ENCODE results near the gene RAD51B.
"Not testable (repeated sequence)": the region's sequence is repeated elsewhere in the genome, so short reads cannot be mapped to it uniquely, and the experiment has no call there.

The RAD51B gene

DNA sequence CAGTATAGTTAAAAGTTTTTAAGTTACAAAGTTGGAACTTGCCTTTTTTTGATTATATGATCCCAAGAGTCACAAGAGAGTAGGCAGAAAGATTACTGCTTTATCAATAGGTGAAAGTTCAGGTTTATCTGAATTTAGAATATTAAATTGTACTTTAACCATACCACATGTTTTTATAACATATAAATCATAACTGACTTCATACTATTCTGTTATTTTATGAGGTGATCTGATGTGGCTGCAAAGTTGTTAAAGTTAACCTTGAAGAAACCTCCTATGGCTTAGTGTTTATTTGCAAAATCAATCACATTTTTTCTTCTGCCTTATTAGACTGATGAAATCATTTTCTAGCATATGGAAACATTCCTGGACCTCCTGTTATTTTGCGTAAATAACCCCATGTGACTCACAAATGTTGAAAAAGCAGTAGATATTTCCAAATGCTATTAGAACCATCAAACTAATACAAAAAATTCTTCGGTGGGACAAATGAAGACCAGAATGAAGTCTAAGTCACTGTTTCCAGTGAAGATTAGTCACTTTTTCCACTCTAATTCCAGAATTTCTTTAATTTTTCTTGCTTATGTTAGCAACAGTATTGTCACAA lies 132.1 kb downstream of the RAD51B start:
- no peak for DNase-seq

DNA sequence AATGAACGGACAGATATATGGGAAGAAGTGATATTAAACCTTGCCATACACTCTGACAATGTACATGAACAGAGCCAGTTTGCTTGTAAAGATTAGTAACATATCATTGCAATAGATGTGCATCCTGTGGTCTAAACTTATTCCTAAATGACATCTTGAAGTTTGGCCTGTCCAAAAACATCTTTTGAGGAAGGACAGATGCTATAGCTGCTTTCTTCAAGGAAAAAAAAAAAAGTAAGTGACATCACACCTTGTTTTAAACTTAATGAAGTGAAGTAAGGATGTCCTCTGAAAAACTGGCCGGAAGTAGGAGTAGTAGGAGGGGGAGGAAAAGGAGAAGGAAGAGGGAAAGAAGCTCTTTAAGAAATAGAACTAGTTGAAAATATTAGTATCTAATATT lies 132.8 kb downstream of the RAD51B start:
- DNase-seq: no peak

DNA sequence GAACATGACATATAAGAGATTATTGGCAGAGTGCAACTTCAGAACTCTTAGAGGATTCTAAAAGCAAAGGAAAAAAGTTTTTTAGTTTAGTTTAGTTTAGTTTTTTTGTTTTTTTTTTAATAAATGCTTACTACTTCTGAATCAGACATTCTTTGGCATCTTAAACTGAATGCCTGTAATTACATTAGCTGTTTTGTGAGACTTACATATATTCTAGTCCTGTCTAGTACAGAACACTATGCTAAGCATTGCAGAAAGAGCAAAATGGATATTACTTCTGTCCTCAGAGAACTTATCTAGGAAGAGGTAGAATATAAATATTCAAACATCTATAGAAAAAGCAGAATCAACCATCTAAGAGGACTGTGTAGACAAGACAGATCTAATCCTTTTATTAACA lies 133.2 kb downstream of the RAD51B start:
- no peak for DNase-seq

DNA sequence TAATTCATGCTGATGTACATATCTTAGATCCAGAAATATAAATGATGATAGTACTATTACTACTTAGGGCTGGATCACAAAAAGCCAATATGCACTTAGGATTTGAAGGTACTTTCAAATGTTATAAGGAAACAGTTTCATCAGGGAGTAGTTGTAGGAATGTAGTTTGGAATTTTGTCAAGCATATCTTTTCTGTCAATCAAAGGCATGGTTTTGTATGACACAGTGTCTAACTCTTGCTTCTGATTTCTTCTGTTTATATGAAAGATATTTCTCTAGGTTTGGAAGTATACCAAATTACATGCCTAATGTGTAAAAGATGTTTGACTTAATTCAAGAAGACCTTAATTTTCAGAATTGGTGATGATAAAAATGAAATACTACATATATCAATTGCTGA lies 135.7 kb downstream of the RAD51B start:
- DNase-seq: no peak

DNA sequence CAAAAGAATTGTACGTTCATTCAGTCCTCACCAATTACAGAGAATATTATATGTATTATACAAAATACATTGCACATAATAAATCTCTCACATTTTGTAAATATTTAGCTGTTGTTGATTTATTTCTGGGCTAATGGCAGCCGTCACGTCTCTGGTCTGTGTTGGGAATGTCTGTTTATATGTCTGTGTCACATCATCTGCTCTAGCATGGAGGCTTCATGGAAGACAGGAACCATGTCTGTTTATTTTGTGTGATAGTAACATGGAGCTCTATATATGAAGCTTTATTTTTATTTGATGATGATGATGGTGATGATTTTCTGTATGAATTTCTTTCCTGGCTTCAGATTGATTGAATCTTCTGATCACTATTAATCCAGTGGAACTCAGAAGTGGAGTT lies 138.4 kb downstream of the RAD51B start:
- DNase-seq: no peak

DNA sequence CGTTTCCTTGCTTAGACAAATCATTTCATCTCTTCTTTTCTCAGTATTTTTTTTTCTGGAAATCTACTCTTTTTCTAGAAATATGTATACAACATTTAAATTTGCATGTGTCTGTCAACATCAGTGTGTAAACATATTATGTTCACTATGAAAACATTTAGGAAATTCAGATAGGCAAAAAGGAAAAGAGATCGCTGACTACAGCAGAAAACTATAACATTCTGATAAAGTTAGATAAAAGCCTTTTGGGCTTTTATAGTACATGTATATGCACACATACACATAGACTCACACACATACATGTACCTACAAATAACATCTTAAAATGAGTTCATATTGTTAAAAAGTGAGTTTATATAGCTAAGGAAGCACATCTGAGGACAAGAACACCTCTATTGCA lies 142.1 kb downstream of the RAD51B start:
- DNase-seq: no peak

DNA sequence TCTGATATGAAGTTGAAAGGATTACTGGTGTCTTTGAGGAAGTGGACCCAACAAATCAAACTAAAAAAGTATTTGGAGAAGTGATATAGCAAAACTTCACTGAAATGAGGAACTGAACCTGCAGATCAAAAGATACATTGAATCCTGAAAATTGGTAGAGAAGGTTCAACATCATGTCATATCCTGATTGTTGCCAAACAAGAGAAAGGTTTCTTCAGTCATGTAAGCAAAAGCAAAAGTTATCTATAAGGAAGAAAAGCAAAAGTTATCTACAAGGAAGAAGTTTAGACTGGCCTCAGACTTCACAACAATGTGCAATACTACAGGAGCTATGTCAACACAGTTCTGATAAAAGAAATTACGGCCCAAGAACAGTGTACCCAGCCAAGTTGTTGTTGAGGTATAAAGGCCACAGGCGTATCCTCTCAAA lies 142.7 kb downstream of the RAD51B start:
- no peak for DNase-seq

DNA sequence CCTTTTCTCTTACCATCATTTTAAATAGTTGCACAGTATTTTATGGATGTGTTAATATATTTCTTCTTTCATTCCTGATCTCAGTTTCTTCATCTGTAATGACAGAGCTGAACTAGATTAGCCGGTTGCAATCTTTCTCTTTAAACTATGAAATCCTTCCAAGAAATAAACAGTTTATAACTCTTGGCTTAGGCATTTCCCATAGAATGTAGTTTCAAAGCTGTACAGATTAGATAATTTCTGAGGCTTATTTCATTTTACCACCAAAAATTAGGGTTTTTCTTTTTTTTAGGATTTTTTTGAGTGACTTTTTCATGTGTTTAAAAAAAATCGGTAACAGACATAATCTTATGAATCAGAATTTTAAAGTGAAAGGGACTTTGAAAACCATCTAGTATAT lies 144.0 kb downstream of the RAD51B start:
- DNase-seq: no peak

DNA sequence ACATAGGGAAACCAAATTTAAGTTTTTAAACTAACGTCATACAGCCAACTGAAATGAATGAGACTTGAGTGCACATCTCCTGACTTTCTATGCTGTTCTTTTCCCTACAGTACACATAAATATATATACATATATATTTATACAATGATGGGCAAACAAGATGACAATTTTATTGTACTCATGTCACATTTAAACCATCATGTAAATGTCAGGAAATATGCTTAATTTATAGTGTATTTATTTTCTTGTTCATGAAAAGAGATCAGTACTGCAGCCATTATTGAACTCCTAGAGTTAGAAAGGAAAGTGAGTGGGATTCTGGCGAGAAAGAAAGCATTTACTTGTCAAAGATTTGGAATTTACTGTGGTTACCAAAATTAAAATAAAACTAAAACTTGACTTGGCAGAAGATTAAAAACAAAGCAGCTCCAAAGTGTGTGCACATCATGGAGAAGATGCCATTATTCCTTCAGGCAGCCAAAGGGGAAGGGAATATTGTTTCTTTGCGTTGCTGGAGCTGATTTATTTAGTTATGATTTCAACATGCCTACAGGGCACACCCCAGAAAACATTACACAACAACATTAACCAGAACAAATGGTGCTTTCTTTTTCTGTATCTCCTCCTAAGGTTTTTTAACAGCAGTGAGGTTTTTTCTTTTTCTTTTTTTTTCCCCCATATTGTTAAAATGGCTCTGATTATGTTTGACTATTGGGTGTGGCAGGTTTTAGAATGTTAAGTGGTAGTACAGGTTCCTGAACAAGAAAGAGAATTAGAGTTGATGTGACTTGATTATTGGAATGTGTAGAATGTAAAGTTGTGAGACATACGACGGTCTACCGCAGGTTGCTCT lies 144.6 kb downstream of the RAD51B start:
- no peak for DNase-seq

DNA sequence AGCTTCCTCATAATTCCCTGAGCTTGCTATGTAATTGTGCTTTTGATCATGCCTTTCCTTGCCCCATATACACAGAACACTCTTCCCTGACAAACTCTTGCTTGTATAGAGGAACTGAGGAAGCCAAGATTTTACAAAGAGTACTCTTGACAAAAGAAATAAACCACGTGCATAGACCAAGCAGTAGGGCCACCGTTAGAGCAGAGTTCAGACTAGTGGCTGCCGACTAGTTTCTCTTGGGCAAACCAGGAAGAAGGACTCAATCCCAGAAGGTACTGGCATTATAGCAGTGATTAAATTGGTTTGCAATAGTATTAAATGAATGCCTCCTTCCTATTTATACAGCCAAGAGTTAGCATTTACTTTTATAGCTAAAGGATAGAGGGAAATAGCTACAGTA lies 146.1 kb downstream of the RAD51B start:
- no peak for DNase-seq

DNA sequence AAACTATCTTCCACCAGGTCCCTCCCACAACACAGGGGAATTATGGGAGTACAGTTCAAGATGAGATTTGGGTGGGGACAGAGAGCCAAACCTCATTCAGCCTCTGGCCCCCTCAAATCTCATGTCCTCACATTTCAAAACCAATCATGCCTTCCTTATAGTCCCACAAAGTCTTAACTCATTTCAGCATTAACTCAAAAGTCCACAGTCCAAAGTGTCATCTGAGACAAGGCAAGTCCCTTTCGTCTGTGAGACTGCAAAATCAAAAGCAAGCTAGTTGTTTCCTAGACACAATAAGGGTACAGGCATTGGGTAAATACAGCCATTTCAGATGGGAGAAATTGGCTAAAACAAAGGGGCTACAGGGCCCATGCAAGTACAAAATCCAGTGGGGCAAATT lies 147.6 kb downstream of the RAD51B start:
- DNase-seq: no peak

DNA sequence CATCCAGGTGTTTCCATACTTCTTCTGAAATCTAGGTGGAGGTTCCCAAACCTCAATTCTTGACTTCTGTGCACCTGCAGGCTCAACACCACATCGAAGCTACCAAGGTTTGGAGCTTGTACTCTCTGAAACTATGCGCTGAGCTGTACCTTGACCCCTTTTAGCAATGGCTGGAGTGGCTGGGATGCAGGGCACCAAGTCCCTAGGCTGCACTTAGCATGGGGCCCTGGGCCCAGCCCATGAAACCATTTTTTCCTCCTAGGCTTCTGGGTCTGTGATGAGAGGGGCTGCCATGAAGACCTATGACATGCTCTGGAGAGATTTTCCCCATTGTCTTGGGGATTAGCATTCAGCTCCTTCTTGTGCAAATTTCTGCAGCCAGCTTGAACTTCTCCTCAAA lies 148.4 kb downstream of the RAD51B start:
- DNase-seq: not testable (repeated sequence)

DNA sequence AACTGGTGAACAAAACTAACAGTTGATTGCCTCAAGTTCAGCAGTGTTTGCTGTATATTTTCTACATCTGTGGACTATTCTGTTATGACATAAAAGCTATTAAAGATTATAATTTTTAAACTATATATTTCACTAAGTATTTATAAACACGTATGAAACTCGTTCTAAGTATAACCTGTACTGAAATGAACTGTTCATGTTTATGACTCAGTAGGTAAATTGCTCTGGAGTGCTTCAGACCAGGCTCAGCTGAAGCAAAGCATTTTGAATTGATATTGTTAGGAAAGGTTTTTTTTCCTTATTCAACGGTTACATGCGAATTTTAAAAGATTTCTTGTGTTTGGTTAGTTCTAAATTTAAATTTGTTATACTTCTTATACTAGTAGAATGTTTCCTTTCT lies 151.3 kb downstream of the RAD51B start:
- DNase-seq: no peak

DNA sequence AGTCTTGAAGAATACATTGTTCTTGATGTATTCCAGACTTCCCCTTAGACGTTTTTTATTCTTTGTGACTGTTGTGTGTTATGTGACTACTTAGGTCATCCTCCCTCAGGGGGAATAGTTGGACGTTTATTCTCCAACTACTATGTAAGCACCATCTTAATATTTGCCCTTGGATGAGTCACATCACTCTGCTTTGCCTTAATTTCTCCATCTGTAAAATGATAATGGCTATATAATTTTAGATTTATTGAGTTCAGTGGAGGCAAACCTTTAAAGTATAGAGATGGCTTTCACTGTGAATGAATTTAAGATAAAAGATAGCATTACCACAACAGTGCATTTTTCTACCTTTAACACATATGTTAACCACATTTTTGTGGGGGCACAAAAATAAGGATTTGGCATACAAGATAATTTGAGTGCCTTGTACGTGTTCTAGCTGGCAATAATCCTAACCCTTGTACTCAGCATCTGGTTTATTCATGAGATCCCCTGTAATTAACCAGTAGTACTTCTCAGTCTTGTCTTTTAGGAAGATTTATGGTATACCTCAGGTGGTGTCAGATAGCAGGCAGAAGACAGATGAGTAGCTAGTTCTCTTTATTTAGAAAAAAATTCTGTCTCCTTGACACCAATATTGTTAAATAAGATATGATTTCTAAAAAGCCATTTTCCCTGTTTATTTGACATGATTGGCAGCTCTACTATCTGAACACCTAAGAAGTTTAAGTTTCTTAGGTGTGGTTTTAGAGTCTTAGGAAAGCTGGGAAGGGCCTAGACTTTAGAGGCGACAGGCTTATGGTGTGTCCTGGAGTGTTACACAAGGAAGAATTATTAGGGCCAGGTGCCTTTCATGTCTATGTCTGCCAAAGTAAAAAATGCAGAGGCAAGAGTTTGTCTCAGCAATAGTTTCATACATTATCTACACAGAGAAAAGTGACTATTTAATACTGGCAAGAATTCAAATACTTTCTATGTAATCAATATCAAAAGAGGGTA lies 152.3 kb downstream of the RAD51B start:
- no peak for DNase-seq

DNA sequence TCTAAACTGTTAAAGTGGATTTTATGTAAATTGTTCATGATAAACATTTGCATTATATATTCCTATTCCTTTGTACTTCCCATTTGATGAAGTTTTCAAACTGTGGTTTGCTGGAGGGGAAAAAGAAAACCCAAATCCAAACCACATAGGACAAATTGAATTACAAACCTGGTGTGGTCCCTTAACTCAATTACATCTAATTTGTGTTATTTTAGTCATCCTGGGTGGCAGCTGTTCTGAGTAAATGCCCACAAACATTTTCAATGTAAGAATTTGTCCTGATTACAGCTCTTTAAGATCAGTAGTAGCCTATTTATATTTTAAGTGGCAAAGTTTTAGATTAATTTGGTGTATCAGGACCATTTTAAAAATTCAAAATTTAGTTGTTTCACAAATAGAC lies 153.9 kb downstream of the RAD51B start:
- DNase-seq: no peak

DNA sequence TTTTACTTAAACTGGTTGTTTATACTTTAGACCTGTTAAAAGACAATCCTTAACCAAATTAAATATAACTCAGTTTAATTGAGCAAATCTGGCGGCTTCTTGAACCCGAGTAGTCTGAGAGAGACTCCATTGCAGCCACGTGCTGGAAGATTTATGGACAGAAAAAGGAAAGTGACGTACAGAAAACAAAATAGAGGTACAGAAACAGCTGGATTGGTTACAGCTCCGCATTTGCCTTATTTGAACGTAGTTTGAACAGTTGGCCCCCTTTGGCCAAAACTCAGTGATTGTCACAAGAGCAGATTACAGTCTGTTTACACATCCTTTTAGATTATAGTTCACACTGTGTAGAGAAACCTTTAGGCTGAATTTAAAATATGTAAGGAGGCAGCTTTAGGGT lies 155.9 kb downstream of the RAD51B start:
- no peak for DNase-seq

DNA sequence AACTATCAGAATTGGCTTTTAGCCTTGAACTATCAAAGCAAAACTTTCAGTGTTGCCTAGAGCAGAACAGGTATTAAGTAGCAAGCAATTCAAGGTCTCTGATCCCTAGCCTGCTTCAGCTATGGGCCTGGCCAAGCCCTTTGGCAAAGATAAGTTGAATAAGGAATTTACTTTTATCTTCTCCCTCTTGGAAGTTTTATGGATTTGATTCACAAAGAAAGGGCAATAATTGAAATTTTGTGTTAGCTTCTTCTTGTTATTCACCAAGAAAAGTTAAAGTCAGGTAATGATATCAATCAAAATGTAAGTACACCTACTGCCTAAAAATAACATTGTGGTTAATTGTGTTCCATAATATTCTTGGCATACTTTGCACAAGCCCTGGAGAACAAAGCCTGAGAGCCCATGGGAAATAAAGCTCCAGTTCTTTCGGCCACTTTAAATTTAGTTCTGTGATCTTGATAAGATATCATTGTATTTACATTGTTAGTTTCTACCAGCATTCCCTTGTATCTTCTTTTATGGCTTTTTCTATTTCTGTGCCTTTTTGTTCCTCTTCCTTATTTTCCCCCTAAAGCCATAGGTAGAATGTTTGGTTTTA lies 158.0 kb downstream of the RAD51B start:
- DNase-seq: no peak

DNA sequence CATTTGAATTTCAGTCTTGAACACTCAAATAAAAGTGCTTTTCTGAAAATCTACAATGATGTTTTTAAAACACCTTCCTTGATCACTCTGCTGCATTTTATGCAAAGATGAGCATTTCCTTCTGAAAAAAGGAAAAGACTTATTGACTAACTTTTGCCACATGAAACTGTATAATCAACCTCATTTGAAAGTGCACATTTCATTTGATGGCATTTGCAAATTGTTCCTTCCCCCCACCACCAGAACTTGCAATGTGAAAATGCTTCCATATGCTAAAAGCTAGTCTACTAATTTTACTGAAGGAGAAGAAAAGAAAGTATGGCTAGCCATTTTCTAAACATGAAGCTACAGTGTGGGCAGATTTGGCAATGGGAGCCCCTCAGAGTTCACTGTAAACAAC lies 159.2 kb downstream of the RAD51B start:
- DNase-seq: no peak

DNA sequence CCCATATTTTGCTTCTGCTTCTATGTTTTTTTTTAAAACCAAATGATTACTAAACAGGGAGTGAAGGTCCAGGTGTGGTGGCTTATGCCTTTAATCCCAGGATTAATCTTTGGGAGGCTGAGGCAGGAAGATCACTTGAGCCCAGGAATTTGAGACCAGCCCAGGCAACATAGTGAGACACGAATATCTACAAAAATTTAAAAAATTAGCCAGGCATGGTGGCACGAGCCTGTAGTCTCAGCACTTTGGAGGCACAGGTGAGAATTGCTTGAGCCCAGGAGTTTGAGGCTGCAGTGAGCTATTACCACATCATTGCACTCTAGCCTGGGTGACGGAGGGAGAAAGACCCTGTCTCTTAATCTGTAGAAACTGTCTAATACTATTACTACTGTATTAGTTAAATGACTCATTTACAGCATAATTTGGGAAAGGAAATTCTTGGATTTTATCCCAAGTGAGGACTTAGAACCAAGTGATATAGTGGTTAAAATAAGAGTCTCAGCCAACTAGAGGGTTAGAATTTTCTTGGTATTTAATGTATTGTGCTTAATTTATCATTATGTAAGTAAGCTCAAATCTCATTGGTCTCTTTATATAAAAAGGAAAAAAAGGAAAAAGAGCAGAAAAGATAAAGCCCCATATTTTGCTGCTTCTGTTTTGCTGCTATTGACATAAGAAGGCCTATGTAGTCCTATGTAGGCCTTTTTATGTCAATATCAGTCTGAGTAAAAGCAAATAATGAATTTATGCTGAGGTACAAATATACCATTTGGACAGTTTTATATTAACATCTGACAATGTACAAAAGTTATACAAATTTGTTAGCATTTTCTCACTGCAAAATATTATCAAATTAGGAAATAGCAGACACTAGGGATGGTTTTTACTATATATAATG lies 163.4 kb downstream of the RAD51B start:
- DNase-seq: no peak

DNA sequence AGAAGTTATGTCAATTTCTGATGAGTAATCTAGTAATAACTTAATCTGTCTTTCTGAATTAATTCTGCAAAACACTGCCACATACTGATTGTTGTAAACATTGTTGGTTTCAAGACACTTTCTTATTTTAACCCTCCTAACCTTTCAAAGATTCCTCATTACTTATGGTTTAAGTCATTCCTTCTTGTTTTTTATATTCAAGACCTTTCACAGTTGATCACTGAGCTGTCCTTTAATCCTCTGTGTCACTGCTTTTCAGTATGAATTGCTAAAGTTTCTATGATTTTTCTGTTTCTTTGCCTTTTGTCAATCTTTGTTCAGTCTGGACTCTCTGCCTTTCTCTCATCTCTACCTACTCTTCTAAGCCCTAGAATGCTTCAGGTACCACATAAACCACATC lies 164.7 kb downstream of the RAD51B start:
- DNase-seq: no peak

DNA sequence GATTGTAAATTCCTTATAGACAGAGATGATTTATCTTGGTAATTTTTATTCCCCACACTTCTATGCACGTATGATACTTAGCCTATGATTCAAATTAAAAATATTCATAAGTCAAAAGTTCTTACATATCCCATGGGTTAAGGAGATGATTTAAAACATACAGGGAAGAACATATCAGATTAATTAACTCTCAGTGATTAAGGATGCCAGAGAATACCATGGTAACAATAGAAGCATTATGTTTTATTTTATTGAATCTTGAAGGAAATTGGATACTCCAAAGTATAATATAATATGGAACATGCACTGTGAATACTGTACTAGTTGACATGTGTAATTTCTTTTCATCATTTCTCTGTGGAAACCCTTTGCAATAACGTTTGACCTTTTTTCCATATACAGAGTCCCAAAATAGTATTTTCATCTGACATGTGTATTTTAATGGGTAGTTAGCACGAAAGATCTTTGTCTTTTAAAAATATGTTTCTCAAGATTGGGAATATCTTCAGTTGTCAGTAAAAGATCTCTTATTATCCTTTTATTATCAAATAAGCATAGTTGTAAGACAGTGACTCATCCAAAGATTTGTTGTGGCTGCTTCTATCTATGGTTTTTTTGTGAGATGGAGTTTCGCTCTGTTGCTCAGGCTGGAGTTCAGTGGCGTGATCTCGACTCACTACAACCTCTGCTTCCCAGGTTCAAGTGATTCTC lies 166.7 kb downstream of the RAD51B start:
- no peak for DNase-seq
